ENCODE results near the gene PGA4. TPM values are rescaled to one million over a fixed set of nuclear protein-coding genes. Genes with fewer than 3 reads are reported as not detected.
"Not testable (repeated sequence)": the region's sequence is repeated elsewhere in the genome, so short reads cannot be mapped to it uniquely, and the experiment has no call there.

The PGA4 gene
- total and polyA plus RNA-seq, 4 experiments from 2014 or later = not detected

- DNase-seq; H3K4me1 ChIP-seq (ENCODE audit: insufficient read depth, low read length); H3K27me3 ChIP-seq (ENCODE audit: insufficient read depth, low read length); H3K4me1 Mint-ChIP-seq; H3K9me3 ChIP-seq (ENCODE audit: control insufficient read depth in 1 of 2, low read length in 2 of 2); POLR2A ChIA-PET (ENCODE audit: partially characterized antibody); H3K4me3 ChIP-seq (ENCODE audit: low read length in 2 of 2); H3K36me3 ChIP-seq (ENCODE audit: insufficient read depth, low read length); intact Hi-C loops (cut with micrococcal nuclease); H3K36me3 Mint-ChIP-seq; H3K4me3 Mint-ChIP-seq; H3K27ac Mint-ChIP-seq; H3K27ac ChIP-seq (ENCODE audit: low read depth, low read length); H3K9me3 Mint-ChIP-seq; CTCF ChIA-PET (ENCODE audit: partially characterized antibody): not testable (repeated sequence)
- peaks cover 13 to 19% of the 10 kb centered on the region in 2 donors for H3K27me3 Mint-ChIP-seq
Observed at GRCh38 chr11:61203873-61204272, 18.3 kb upstream of the PGA4 start.

GRCh38 chr11:61204502-61205059 lies 17.6 kb upstream of the PGA4 start:
- H3K9me3 Mint-ChIP-seq; H3K36me3 Mint-ChIP-seq; DNase-seq; POLR2A ChIA-PET (ENCODE audit: partially characterized antibody); CTCF ChIA-PET (ENCODE audit: partially characterized antibody); H3K4me1 ChIP-seq (ENCODE audit: insufficient read depth, low read length); H3K27me3 ChIP-seq (ENCODE audit: insufficient read depth, low read length); H3K27ac Mint-ChIP-seq; H3K4me1 Mint-ChIP-seq; H3K4me3 ChIP-seq (ENCODE audit: low read length in 2 of 2); H3K27ac ChIP-seq (ENCODE audit: low read depth, low read length); intact Hi-C loops (cut with micrococcal nuclease); H3K4me3 Mint-ChIP-seq; H3K9me3 ChIP-seq (ENCODE audit: control insufficient read depth in 1 of 2, low read length in 2 of 2); H3K36me3 ChIP-seq (ENCODE audit: insufficient read depth, low read length): not testable (repeated sequence)
- H3K27me3 Mint-ChIP-seq = peaks cover 13 to 16% of the 10 kb centered on the region in 2 donors

- H3K9me3 ChIP-seq (ENCODE audit: control insufficient read depth in 1 of 2, low read length in 2 of 2); H3K9me3 Mint-ChIP-seq; H3K27ac ChIP-seq (ENCODE audit: low read depth, low read length); H3K27ac Mint-ChIP-seq; H3K4me1 ChIP-seq (ENCODE audit: insufficient read depth, low read length); H3K27me3 Mint-ChIP-seq; H3K4me1 Mint-ChIP-seq; H3K36me3 ChIP-seq (ENCODE audit: insufficient read depth, low read length); DNase-seq; CTCF ChIA-PET (ENCODE audit: partially characterized antibody); intact Hi-C loops (cut with micrococcal nuclease); H3K4me3 ChIP-seq (ENCODE audit: low read length in 2 of 2); H3K4me3 Mint-ChIP-seq; POLR2A ChIA-PET (ENCODE audit: partially characterized antibody); H3K36me3 Mint-ChIP-seq; H3K27me3 ChIP-seq (ENCODE audit: insufficient read depth, low read length): not testable (repeated sequence)
Observed at GRCh38 chr11:61207636-61208310, 14.4 kb upstream of the PGA4 start.

- H3K4me1 Mint-ChIP-seq; POLR2A ChIA-PET (ENCODE audit: partially characterized antibody); H3K27ac Mint-ChIP-seq; H3K27ac ChIP-seq (ENCODE audit: low read depth, low read length); H3K4me3 ChIP-seq (ENCODE audit: low read length in 2 of 2); H3K27me3 Mint-ChIP-seq; DNase-seq; H3K9me3 Mint-ChIP-seq; H3K36me3 Mint-ChIP-seq; H3K27me3 ChIP-seq (ENCODE audit: insufficient read depth, low read length); H3K36me3 ChIP-seq (ENCODE audit: insufficient read depth, low read length); H3K4me1 ChIP-seq (ENCODE audit: insufficient read depth, low read length); CTCF ChIA-PET (ENCODE audit: partially characterized antibody); H3K4me3 Mint-ChIP-seq; intact Hi-C loops (cut with micrococcal nuclease); H3K9me3 ChIP-seq (ENCODE audit: control insufficient read depth in 1 of 2, low read length in 2 of 2): not testable (repeated sequence)
Observed at GRCh38 chr11:61210629-61211028, 11.5 kb upstream of the PGA4 start.

GRCh38 chr11:61211327-61211952 lies 10.7 kb upstream of the PGA4 start:
- POLR2A ChIA-PET (ENCODE audit: partially characterized antibody); H3K9me3 Mint-ChIP-seq; H3K27me3 Mint-ChIP-seq: not testable (repeated sequence)

GRCh38 chr11:61212202-61212601 lies 9.9 kb upstream of the PGA4 start:
- POLR2A ChIA-PET (ENCODE audit: partially characterized antibody); H3K27ac ChIP-seq (ENCODE audit: low read depth, low read length); H3K9me3 ChIP-seq (ENCODE audit: control insufficient read depth in 1 of 2, low read length in 2 of 2); H3K4me1 Mint-ChIP-seq; H3K27me3 Mint-ChIP-seq; H3K36me3 Mint-ChIP-seq; H3K27ac Mint-ChIP-seq; H3K36me3 ChIP-seq (ENCODE audit: insufficient read depth, low read length); DNase-seq; H3K9me3 Mint-ChIP-seq; CTCF ChIA-PET (ENCODE audit: partially characterized antibody); H3K4me3 Mint-ChIP-seq; H3K4me1 ChIP-seq (ENCODE audit: insufficient read depth, low read length); H3K4me3 ChIP-seq (ENCODE audit: low read length in 2 of 2); intact Hi-C loops (cut with micrococcal nuclease); H3K27me3 ChIP-seq (ENCODE audit: insufficient read depth, low read length): not testable (repeated sequence)

More at GRCh38 chr11:61211327-61211952, 10.7 kb upstream of the PGA4 start:
- H3K4me3 ChIP-seq (ENCODE audit: low read length in 2 of 2); intact Hi-C loops (cut with micrococcal nuclease); CTCF ChIA-PET (ENCODE audit: partially characterized antibody); DNase-seq; H3K9me3 ChIP-seq (ENCODE audit: control insufficient read depth in 1 of 2, low read length in 2 of 2); H3K4me1 Mint-ChIP-seq; H3K36me3 ChIP-seq (ENCODE audit: insufficient read depth, low read length); H3K4me1 ChIP-seq (ENCODE audit: insufficient read depth, low read length); H3K4me3 Mint-ChIP-seq; H3K27me3 ChIP-seq (ENCODE audit: insufficient read depth, low read length); H3K27ac Mint-ChIP-seq; H3K36me3 Mint-ChIP-seq; H3K27ac ChIP-seq (ENCODE audit: low read depth, low read length): not testable (repeated sequence)

- H3K27ac Mint-ChIP-seq; H3K9me3 ChIP-seq (ENCODE audit: control insufficient read depth in 1 of 2, low read length in 2 of 2); H3K4me3 ChIP-seq (ENCODE audit: low read length in 2 of 2); H3K4me1 ChIP-seq (ENCODE audit: insufficient read depth, low read length); H3K36me3 Mint-ChIP-seq; H3K9me3 Mint-ChIP-seq; H3K36me3 ChIP-seq (ENCODE audit: insufficient read depth, low read length); H3K27me3 ChIP-seq (ENCODE audit: insufficient read depth, low read length); CTCF ChIA-PET (ENCODE audit: partially characterized antibody); H3K4me3 Mint-ChIP-seq; H3K4me1 Mint-ChIP-seq; DNase-seq; POLR2A ChIA-PET (ENCODE audit: partially characterized antibody); H3K27me3 Mint-ChIP-seq; intact Hi-C loops (cut with micrococcal nuclease); H3K27ac ChIP-seq (ENCODE audit: low read depth, low read length): not testable (repeated sequence)
Observed at GRCh38 chr11:61213711-61214324, 8.3 kb upstream of the PGA4 start.

All from CD4-positive, alpha-beta memory T cell (primary cell).